SK-N-SH (cell line): ENCODE measurements around the gene PGP. TPM values are rescaled to one million over a fixed set of nuclear protein-coding genes. Genes with fewer than 3 reads are reported as not detected.

Source experiments
- CTCF ChIA-PET: fragments of 300-600, 350-600 bp; formaldehyde crosslinking; extraction: SDS; loops from one replicate; lab custom pipeline; 2021; lab: Yijun Ruan, JAX
- POLR2A ChIA-PET: fragments of 350-600 bp; sonication (Branson Sonifier 250); formaldehyde crosslinking; extraction: SDS; loops from one replicate; lab custom pipeline; 2020; ENCODE audit warnings: antibody characterized with exemption, inconsistent platforms; lab: Yijun Ruan, JAX
- DNase-seq: peaks from one replicate; pipeline ENCODE4 v3.0.0; 2012
- H2AFZ ChIP-seq: fragments of 200-600 bp; sonication (generic); 2 replicates; pipeline ENCODE4 v1.8.1; 2016; ENCODE audit warnings: antibody characterized with exemption, mild to moderate bottlenecking, low read depth
- H3F3A ChIP-seq: fragments of 200-600 bp; sonication (generic); replicated peaks from 2 replicates; pipeline ENCODE3; 2016; ENCODE audit warnings: antibody characterized with exemption, mild to moderate bottlenecking; ENCODE audit not compliant: insufficient read depth
- H3K27ac ChIP-seq, 2 experiments: fragments of 200-500 bp in 1 of 2; fragments of 200-600 bp in 1 of 2; sonication (Bioruptor generic) in 1 of 2; sonication (generic), shearing (Covaris generic) in 1 of 2; 2 replicates each; pipeline versions ENCODE4 v1.5.1 to v1.6.1; 2014 to 2016; ENCODE audit warnings: low read depth in 2 of 2, inconsistent platforms in 1 of 2, low read length in 1 of 2, mild to moderate bottlenecking in 1 of 2, mixed read lengths in 1 of 2
- H3K27me3 ChIP-seq: fragments of 200-600 bp; sonication (generic), shearing (Covaris generic); 2 replicates; pipeline ENCODE4 v1.6.1; 2016; ENCODE audit warnings: mixed run types; ENCODE audit not compliant: insufficient read depth
- H3K36me3 ChIP-seq, 2 experiments: fragments of 200-500 bp in 1 of 2; fragments of 200-600 bp in 1 of 2; sonication (Bioruptor generic) in 1 of 2; sonication (generic) in 1 of 2; replicated peaks in 1 of 2; 2 replicates each; pipeline versions ENCODE3 to v1.5.1; 2014 to 2016; ENCODE audit warnings: low read length in 1 of 2, mild to moderate bottlenecking in 1 of 2; ENCODE audit not compliant: insufficient read depth in 2 of 2, control insufficient read depth in 1 of 2
- H3K4me1 ChIP-seq, 2 experiments: fragments of 200-500 bp in 1 of 2; fragments of 200-600 bp in 1 of 2; sonication (Bioruptor generic) in 1 of 2; sonication (generic), shearing (Covaris generic) in 1 of 2; 2 replicates each; pipeline versions ENCODE4 v1.5.1 to v1.6.1; 2014 to 2016; ENCODE audit warnings: low read depth in 1 of 2, low read length in 1 of 2, mixed run types in 1 of 2; ENCODE audit not compliant: insufficient read depth in 2 of 2, control insufficient read depth in 1 of 2
- H3K4me2 ChIP-seq: fragments of 200-600 bp; sonication (generic), shearing (Covaris generic); 2 replicates; pipeline ENCODE4 v1.6.1; 2017; ENCODE audit warnings: mixed run types
- H3K4me3 ChIP-seq, 2 experiments: fragments of 200-500 bp in 1 of 2; fragments of 200-600 bp in 1 of 2; sonication (Bioruptor generic) in 1 of 2; sonication (generic), shearing (Covaris generic) in 1 of 2; 2 replicates each; pipeline versions ENCODE4 v1.5.1 to v1.8.1; 2014 to 2016; ENCODE audit warnings: low read depth in 2 of 2, inconsistent platforms in 1 of 2, low read length in 1 of 2, mild to moderate bottlenecking in 1 of 2, mixed read lengths in 1 of 2, moderate library complexity in 1 of 2
- H3K79me2 ChIP-seq: fragments of 200-600 bp; sonication (generic); 2 replicates; pipeline ENCODE4 v1.8.1; 2017; ENCODE audit warnings: mild to moderate bottlenecking; ENCODE audit not compliant: insufficient read depth
- H3K9ac ChIP-seq: fragments of 200-600 bp; sonication (generic); 2 replicates; pipeline ENCODE4 v1.6.1; 2017; ENCODE audit warnings: mixed run types
- H3K9me2 ChIP-seq: fragments of 200-600 bp; sonication (generic); 2 replicates; pipeline ENCODE4 v1.6.1; 2017; ENCODE audit warnings: mixed run types
- H3K9me3 ChIP-seq: fragments of 200-600 bp; sonication (generic); 2 replicates; pipeline ENCODE4 v1.6.1; 2017; ENCODE audit warnings: mixed run types, mild to moderate bottlenecking, moderate library complexity
- H4K20me1 ChIP-seq: fragments of 200-600 bp; sonication (generic); 2 replicates; pipeline ENCODE4 v1.6.1; 2017; ENCODE audit warnings: mild to moderate bottlenecking, mixed run types; ENCODE audit not compliant: insufficient read depth
- CHD2 ChIP-seq: fragments of 150-350 bp; IDR thresholded peaks from 2 replicates; pipeline ENCODE4 v1.6.1; 2018; ENCODE audit warnings: low read length; ENCODE audit not compliant: partially characterized antibody
- ELF1 ChIP-seq: IDR thresholded peaks from 2 replicates; pipeline ENCODE4 v1.4.0; 2012
- EP300 ChIP-seq, 2 experiments: IDR thresholded peaks; 2 replicates each; pipeline versions ENCODE4 v1.4.0 to v1.6.1; 2012; ENCODE audit warnings: borderline replicate concordance in 1 of 2, low read depth in 1 of 2, low read length in 1 of 2
- FOSL2 ChIP-seq: IDR thresholded peaks from 2 replicates; pipeline ENCODE4 v1.4.0; 2012; ENCODE audit warnings: low read depth, mild to moderate bottlenecking, moderate library complexity, borderline replicate concordance
- FOXJ3 ChIP-seq: sonication (generic); formaldehyde crosslinking; IDR thresholded peaks from 2 replicates; pipeline ENCODE4 v1.5.1; 2020; ENCODE audit warnings: mild to moderate bottlenecking, missing genetic modification reagents
- FOXM1 ChIP-seq: IDR thresholded peaks from 2 replicates; pipeline ENCODE4 v1.4.0; 2012; ENCODE audit warnings: low read depth, mild to moderate bottlenecking
- GATA2 ChIP-seq: sonication (generic); formaldehyde crosslinking; IDR thresholded peaks from 2 replicates; pipeline ENCODE4 v1.5.0; 2020; ENCODE audit warnings: mild to moderate bottlenecking, missing genetic modification reagents
- JUND ChIP-seq: IDR thresholded peaks from 2 replicates; pipeline ENCODE4 v1.4.0; 2012
- NFIC ChIP-seq: IDR thresholded peaks from 2 replicates; pipeline ENCODE4 v1.4.0; 2012; ENCODE audit warnings: borderline replicate concordance
- NRF1 ChIP-seq: IDR thresholded peaks from 2 replicates; pipeline ENCODE4 v1.6.1; 2012; ENCODE audit warnings: low read depth, mild to moderate bottlenecking, low read length
- PBX3 ChIP-seq: IDR thresholded peaks from 2 replicates; pipeline ENCODE4; 2012
- RAD21 ChIP-seq: IDR thresholded peaks from 2 replicates; pipeline ENCODE4 v1.6.1; 2012; ENCODE audit warnings: mild to moderate bottlenecking, low read length
- RFX5 ChIP-seq: IDR thresholded peaks from 2 replicates; pipeline ENCODE4 v1.6.1; 2012; ENCODE audit warnings: mild to moderate bottlenecking, improper control_type of control experiment, low read length
- RXRA ChIP-seq: IDR thresholded peaks from 2 replicates; pipeline ENCODE4 v1.4.0; 2012; ENCODE audit warnings: low read depth, mild to moderate bottlenecking, borderline replicate concordance
- SIN3A ChIP-seq: IDR thresholded peaks from 2 replicates; pipeline ENCODE4 v1.6.1; 2012; ENCODE audit warnings: low read depth, mild to moderate bottlenecking, low read length, moderate library complexity, borderline replicate concordance
- SMC3 ChIP-seq: IDR thresholded peaks from 2 replicates; pipeline ENCODE4 v1.6.1; 2012; ENCODE audit warnings: low read depth, low read length, improper control_type of control experiment
- TAF1 ChIP-seq: IDR thresholded peaks from 2 replicates; pipeline ENCODE4 v1.6.1; 2012; ENCODE audit warnings: low read depth, mild to moderate bottlenecking, low read length, moderate library complexity, borderline replicate concordance
- TCF12 ChIP-seq: IDR thresholded peaks from 2 replicates; pipeline ENCODE4 v1.4.0; 2012
- USF2 ChIP-seq: fragments of 150-350 bp; IDR thresholded peaks from 2 replicates; pipeline ENCODE4 v1.6.1; 2017; ENCODE audit warnings: antibody characterized with exemption, low read length, low read depth, borderline replicate concordance
- YY1 ChIP-seq: IDR thresholded peaks from 2 replicates; pipeline ENCODE4 v1.4.0; 2012; ENCODE audit warnings: low read depth, mild to moderate bottlenecking
- WGBS: methylation state at CpG from one replicate; pipeline ENCODE4 v1.1.6; 2017; ENCODE audit warnings: low lambda C conversion rate; 5-methylcytosine and 5-hydroxymethylcytosine counted together
- polyA plus RNA-seq, 3 experiments: library from polyadenylated mRNA; depleted of rRNA; stranded (reverse); fragments of >200 nt; gene quantifications; 2 replicates each; pipeline ENCODE4 v1.2.3, GENCODE V29; 2012
- TF ChIP-seq, protein P1 (sequence below): IDR thresholded peaks from 2 replicates; pipeline ENCODE4 v1.4.0; 2012; ENCODE audit warnings: low read depth, borderline replicate concordance

PGP gene
- polyA plus RNA-seq, 1 of the 3 experiments (the other 2 are of a cell fraction), result 10.3 TPM

DNA sequence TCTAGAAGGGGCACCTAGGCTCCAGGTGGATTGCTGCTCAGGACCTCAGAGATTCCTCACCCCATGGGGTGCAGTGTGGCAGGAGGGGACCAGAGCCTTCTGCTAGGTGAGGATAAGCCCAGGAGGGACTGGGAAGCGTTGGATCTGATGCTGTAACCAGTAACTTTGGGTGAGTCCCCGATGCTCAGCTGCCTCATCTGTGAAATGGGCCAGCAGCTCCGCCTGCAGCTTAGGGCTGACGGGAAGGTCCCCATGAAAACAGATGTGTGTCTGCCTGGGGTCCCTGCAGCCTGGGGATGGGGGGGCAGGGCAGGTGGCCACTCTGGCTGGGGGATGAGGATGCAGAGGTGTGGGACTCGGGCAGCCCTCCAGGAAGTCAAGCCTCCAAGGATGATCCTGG lies 15.5 kb downstream of the PGP start (continued):
- TF ChIP-seq NRF1, result no peak
- TF ChIP-seq FOSL2, result no peak
- no peak for TF ChIP-seq USF2
- TF ChIP-seq PBX3, result no peak
- TF ChIP-seq, protein P1, sequence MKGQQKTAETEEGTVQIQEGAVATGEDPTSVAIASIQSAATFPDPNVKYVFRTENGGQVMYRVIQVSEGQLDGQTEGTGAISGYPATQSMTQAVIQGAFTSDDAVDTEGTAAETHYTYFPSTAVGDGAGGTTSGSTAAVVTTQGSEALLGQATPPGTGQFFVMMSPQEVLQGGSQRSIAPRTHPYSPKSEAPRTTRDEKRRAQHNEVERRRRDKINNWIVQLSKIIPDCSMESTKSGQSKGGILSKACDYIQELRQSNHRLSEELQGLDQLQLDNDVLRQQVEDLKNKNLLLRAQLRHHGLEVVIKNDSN, result no peak
- no peak for TF ChIP-seq FOXJ3 (CRISPR knock-in tag)

- no peak overlapping the region for H3K4me3 ChIP-seq
- CTCF ChIA-PET, result interaction anchor here (0.9 to 1.0 kb wide), 3 partner anchors 26 to 53 kb away, joined by 3 to 4 read pairs (median 3); partner anchors contain the start of gene ECI1
- POLR2A ChIA-PET, result interaction anchor here (1.7 kb wide), 1 partner anchor 43 kb away, joined by 5 read pairs; the partner anchor contains the start of gene TRAF7
Observed at GRCh38 chr16:2198283-2198682, 16.4 kb downstream of the PGP start.

More at GRCh38 chr16:2198283-2198682, 16.4 kb downstream of the PGP start:
- Histone ChIP-seq H3K79me2 (no peaks in the 10 kb centered on the region), H3F3A (no peaks in the 10 kb centered on the region), H3K27ac (no peak overlapping the region), H3K27me3 (no peaks in the 10 kb centered on the region), H3K4me2 (no peak overlapping the region), H4K20me1 (no peaks in the 10 kb centered on the region), H3K36me3 (no peaks in the 10 kb centered on the region), H3K4me1 (peaks cover 0 to 18% of the 10 kb centered on the region in 2 experiments; a peak in 1 of 4 replicates), H3K9me2 (no peaks in the 10 kb centered on the region), H3K9ac (no peak overlapping the region), H3K9me3 (no peaks in the 10 kb centered on the region), H2AFZ (no peak overlapping the region)
- TF ChIP-seq TCF12 (no peak), SMC3 (no peak), EP300 (IDR thresholded peaks at IDR 0.05; ENCODE audit: borderline replicate concordance in 1 of 2, low read depth in 1 of 2, low read length in 1 of 2) (no peak), JUND (no peak), PBX3 (no peak), YY1 (no peak), RXRA (no peak), USF2 (no peak), FOSL2 (no peak), RAD21 (no peak), GATA2 (CRISPR knock-in tag) (no peak), ELF1 (no peak), TAF1 (no peak), FOXM1 (no peak), NFIC (no peak), SIN3A (no peak), CHD2 (no peak), RFX5 (no peak)
- TF ChIP-seq, protein P1, result no peak
- WGBS, result 69% methylated on average over 4 of the region's 4 CpGs
- no peak for DNase-seq
